ENCODE data around the gene PCDH11X.
"Not testable (repeated sequence)": the region's sequence is repeated elsewhere in the genome, so short reads cannot be mapped to it uniquely, and the experiment has no call there.

PCDH11X gene, protein sequence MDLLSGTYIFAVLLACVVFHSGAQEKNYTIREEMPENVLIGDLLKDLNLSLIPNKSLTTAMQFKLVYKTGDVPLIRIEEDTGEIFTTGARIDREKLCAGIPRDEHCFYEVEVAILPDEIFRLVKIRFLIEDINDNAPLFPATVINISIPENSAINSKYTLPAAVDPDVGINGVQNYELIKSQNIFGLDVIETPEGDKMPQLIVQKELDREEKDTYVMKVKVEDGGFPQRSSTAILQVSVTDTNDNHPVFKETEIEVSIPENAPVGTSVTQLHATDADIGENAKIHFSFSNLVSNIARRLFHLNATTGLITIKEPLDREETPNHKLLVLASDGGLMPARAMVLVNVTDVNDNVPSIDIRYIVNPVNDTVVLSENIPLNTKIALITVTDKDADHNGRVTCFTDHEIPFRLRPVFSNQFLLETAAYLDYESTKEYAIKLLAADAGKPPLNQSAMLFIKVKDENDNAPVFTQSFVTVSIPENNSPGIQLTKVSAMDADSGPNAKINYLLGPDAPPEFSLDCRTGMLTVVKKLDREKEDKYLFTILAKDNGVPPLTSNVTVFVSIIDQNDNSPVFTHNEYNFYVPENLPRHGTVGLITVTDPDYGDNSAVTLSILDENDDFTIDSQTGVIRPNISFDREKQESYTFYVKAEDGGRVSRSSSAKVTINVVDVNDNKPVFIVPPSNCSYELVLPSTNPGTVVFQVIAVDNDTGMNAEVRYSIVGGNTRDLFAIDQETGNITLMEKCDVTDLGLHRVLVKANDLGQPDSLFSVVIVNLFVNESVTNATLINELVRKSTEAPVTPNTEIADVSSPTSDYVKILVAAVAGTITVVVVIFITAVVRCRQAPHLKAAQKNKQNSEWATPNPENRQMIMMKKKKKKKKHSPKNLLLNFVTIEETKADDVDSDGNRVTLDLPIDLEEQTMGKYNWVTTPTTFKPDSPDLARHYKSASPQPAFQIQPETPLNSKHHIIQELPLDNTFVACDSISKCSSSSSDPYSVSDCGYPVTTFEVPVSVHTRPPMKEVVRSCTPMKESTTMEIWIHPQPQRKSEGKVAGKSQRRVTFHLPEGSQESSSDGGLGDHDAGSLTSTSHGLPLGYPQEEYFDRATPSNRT (N-terminal part only)

DNA sequence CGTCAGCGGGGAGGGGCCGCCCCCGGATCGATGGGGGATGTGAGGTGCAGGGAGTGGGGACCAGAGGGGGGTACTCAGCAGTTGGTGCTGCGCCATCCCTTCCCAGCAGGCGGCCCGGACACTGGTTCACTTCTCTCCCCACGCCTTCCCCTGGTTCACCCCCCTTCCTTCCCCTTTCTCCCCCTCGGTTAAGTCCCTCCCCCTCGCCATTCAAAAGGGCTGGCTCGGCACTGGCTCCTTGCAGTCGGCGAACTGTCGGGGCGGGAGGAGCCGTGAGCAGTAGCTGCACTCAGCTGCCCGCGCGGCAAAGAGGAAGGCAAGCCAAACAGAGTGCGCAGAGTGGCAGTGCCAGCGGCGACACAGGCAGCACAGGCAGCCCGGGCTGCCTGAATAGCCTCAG is at the start of gene PCDH11X:
Gene PCDH11X (plus strand): TSS at position 241 of the 400 bp plus-strand sequence. CDS start 56,130 bp downstream, outside the sequence.
- peak; percentile 45 for DNase-seq

DNA sequence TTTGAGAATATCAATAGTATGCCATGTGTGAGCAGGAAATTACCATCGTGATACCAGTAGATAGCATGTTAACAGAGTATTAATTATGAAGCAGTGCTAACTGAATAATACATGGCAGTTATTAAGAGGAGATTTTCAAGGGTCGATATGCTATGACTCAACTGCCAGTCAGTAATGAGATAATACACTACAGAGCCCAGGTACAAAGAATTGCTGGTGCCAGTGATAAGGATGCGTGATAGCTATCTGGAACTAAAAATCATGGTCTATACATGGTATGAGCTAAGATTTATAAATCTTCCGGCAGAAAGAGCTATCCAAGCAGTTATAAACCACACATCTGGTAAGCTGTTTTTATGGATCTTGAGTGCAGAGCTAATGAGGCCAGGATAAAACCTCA is 31.7 kb upstream of the PCDH11X start:
- DNase-seq = not testable (repeated sequence)

- DNase-seq = not testable (repeated sequence)
Observed at GRCh38 chrX:91753022-91753421, 26.2 kb upstream of the PCDH11X start.

- not testable (repeated sequence) for DNase-seq
Observed at GRCh38 chrX:91770619-91771488, 8.3 kb upstream of the PCDH11X start.

DNA sequence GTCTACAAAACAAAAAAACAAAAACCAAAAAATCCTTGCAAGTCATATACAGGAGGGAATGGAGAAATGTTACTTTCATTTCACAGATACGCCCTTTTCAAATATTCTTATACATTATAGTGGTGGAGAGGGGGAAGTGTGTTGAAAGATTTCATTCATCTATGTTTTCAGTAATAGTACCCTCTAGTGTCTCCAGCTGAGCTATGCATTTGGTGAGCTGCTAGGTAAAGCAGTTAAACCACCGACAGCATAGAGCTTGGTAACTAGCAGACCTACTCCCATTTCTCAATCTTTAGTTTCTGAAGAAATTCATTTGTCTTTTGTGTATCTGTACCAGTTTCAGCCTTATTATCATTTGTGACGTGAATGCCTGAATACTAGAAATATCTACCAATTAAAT is 5.2 kb upstream of the PCDH11X start:
- not testable (repeated sequence) for DNase-seq

DNA sequence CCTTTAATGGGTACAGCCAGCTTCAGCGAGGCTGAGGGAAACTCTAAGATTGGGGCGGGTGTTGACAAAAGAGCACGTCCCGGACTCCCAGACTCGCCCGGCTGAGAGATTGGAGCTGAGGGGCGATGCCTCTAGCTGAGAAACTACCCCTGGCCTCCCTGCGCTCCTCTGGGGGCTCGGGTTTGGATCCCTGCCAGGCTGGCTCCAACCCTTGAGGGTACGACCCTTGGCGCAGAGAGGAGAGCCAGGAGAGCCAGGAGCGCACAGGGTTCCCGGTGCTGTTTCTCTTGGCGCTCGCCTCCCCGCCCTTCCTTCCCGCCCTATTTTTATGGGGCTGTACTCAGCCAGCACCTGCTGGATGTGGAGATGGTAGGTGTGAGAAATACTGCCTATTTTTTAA is 833 bp downstream of the PCDH11X start:
- DNase-seq = not testable (repeated sequence)

DNA sequence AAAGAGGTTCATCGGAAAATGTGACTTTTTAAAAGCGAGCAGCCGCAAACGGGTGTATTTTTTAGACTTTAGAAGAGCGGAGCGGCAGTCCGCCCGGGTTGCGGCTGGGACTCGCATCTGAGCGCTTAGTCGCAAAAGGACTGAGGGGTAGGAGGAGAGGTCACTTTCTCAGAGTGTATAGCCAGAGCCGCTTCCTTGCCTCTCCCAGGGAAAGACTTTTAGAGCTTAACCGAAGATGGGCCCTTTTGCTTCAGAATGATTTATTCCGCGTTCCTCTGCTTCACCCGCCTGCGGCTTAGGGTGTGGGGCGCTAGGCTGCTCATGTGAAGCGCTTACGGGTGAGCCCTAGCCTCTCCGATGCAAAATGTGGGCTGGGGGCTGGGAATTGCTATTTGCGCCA is 1.5 kb downstream of the PCDH11X start:
- DNase-seq = peak; percentile 6

GRCh38 chrX:91781553-91782298 is 2.6 kb downstream of the PCDH11X start:
- DNase-seq = peak; percentile 24

GRCh38 chrX:91782825-91783224 is 3.6 kb downstream of the PCDH11X start:
- DNase-seq = not testable (repeated sequence)

GRCh38 chrX:91817537-91817936 is 38.4 kb downstream of the PCDH11X start:
- not testable (repeated sequence) for DNase-seq

- DNase-seq = not testable (repeated sequence)
Observed at GRCh38 chrX:91825321-91825720, 46.1 kb downstream of the PCDH11X start.
